Transverse colon (tissue), 4 donors: ENCODE results near the gene PDZD8. TPM values are rescaled to one million over a fixed set of nuclear protein-coding genes. Genes with fewer than 3 reads are reported as not detected.

Experiments
- DNase-seq: peaks from one replicate; pipeline ENCODE4 v3.0.0-alpha.2; 2019
- H3K27ac ChIP-seq, 4 donors: fragments of 200-600 bp; sonication (generic); 2 replicates each; pipeline ENCODE4 v1.5.1; 2016 to 2018; ENCODE audit warnings: inconsistent platforms in 4 of 4
- H3K27me3 ChIP-seq: fragments of 200-600 bp; sonication (generic); 2 replicates; pipeline ENCODE4 v1.5.1; 2017; ENCODE audit warnings: inconsistent platforms
- H3K36me3 ChIP-seq, 4 donors: fragments of 200-600 bp; sonication (generic); 2 replicates each; pipeline ENCODE4 v1.5.1; 2017 to 2019; ENCODE audit warnings: inconsistent platforms in 4 of 4
- H3K4me1 ChIP-seq, 4 donors: fragments of 200-600 bp; sonication (generic); 2 replicates each; pipeline ENCODE4 v1.5.1; 2017 to 2020; ENCODE audit warnings: inconsistent platforms in 4 of 4
- H3K4me3 ChIP-seq, 4 donors: fragments of 200-600 bp; sonication (generic); 1 replicate in 1 of 4; 2 replicates in 3 of 4; pipeline versions ENCODE4 v1.5.1 to v1.6.1; 2017 to 2019; ENCODE audit warnings: inconsistent platforms in 4 of 4
- H3K9me3 ChIP-seq, 2 donors: fragments of 200-600 bp; sonication (generic); 2 replicates each; pipeline ENCODE4 v1.5.1; 2017 to 2019; ENCODE audit warnings: inconsistent platforms in 2 of 2
- EP300 ChIP-seq: sonication (generic); formaldehyde crosslinking; IDR thresholded peaks from one replicate; pipeline ENCODE4 v1.6.1; 2017; ENCODE audit warnings: antibody characterized with exemption, low read depth
- POLR2A ChIP-seq: fragments of 450-650 bp; IDR thresholded peaks from one replicate; pipeline ENCODE4 v1.6.1; 2016; ENCODE audit warnings: antibody characterized with exemption, mild to moderate bottlenecking, moderate library complexity
- POLR2AphosphoS5 ChIP-seq, 3 donors: sonication (generic); formaldehyde crosslinking; IDR thresholded peaks; one replicate each; pipeline ENCODE4 v1.6.1; 2016; ENCODE audit warnings: antibody characterized with exemption in 3 of 3
- WGBS, 2 donors: methylation state at CpG; one replicate each; pipeline ENCODE4 v1.1.5; 2018; ENCODE audit warnings: low coverage in 1 of 2; 5-methylcytosine and 5-hydroxymethylcytosine counted together
- in situ Hi-C, 4 donors: fragments of 200-750 bp; cut with MboI; loops; one replicate each; pipeline versions ENCODE4 v1.15.0 to v1.15.1; 2017; ENCODE audit warnings: low sequenced_read_pairs in 3 of 4, low pct_ligation_motif_present in 1 of 4, low pct_unique_long_range_greater_than_20kb in 1 of 4
- intact Hi-C: fragments of 100-400 bp; cut with DNase I; formaldehyde crosslinking; loops from one replicate; pipeline ENCODE4 v1.15.1; 2023; ENCODE audit warnings: low total_unique reads
- total RNA-seq, 4 donors: library from RNA; depleted of rRNA; stranded (reverse); fragments of >200 nt; gene quantifications; one replicate each; pipeline ENCODE4 v1.1.0, GENCODE V29; 2016
- TF ChIP-seq, protein P1 (sequence below), 5 experiments: fragments of 200-600 bp in 3 of 5; fragments of 450-650 bp in 2 of 5; sonication (generic) in 3 of 5; IDR thresholded peaks; 1 replicate in 2 of 5; 2 replicates in 3 of 5; pipeline ENCODE4 v1.5.1; 2016 to 2017; ENCODE audit warnings: antibody characterized with exemption in 5 of 5, inconsistent platforms in 3 of 5, mild to moderate bottlenecking in 2 of 5, moderate library complexity in 1 of 5

Gene PDZD8
- total RNA-seq, 4 donors from 2014 or later, result 36.7 to 48.6 (median 40.9) TPM

DNA sequence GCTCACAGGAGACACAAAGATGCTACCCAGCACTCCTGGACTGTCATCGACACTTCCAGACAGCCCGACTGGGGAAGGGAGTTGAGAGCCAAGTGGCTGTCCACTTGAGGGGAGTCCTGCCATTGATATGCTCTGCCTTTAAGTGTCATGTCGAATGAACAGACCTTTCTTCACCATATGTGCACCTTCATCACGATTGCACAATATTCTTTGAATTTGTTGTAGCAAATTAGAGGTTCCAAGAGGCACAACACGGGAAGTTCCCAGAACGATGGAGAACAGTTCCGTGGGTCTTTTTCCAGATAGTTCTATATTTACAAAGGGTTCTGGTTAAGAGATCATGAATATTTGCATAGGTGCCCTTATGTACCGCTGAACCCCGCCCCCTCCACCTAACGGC is 118.3 kb downstream of the PDZD8 start:
- 84 to 90% methylated on average over 6 to 10 of the region's 10 CpGs for WGBS, 2 donors
- Histone ChIP-seq H3K27ac (no peak overlapping the region), H3K27me3 (peaks cover 18% of the 10 kb centered on the region), H3K9me3 (no peaks in the 10 kb centered on the region), H3K4me1 (no peaks in the 10 kb centered on the region), H3K36me3 (no peaks in the 10 kb centered on the region), H3K4me3 (no peak overlapping the region)
- intact Hi-C loops (no loop called here), in situ Hi-C loops (no loop called here)
- TF ChIP-seq POLR2AphosphoS5 (IDR thresholded peaks at IDR 0.05), result no peak
- TF ChIP-seq, protein P1, sequence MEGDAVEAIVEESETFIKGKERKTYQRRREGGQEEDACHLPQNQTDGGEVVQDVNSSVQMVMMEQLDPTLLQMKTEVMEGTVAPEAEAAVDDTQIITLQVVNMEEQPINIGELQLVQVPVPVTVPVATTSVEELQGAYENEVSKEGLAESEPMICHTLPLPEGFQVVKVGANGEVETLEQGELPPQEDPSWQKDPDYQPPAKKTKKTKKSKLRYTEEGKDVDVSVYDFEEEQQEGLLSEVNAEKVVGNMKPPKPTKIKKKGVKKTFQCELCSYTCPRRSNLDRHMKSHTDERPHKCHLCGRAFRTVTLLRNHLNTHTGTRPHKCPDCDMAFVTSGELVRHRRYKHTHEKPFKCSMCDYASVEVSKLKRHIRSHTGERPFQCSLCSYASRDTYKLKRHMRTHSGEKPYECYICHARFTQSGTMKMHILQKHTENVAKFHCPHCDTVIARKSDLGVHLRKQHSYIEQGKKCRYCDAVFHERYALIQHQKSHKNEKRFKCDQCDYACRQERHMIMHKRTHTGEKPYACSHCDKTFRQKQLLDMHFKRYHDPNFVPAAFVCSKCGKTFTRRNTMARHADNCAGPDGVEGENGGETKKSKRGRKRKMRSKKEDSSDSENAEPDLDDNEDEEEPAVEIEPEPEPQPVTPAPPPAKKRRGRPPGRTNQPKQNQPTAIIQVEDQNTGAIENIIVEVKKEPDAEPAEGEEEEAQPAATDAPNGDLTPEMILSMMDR (IDR thresholded peaks at IDR 0.05), result no peak
- TF ChIP-seq POLR2A, result no peak
- no peak for TF ChIP-seq EP300
- DNase-seq, result no peak

GRCh38 chr10:117255835-117256460 is 119.3 kb downstream of the PDZD8 start:
- Histone ChIP-seq H3K4me3 (no peak overlapping the region), H3K27me3 (peaks cover 15% of the 10 kb centered on the region), H3K36me3 (no peaks in the 10 kb centered on the region), H3K9me3 (no peaks in the 10 kb centered on the region), H3K27ac (no peak overlapping the region), H3K4me1 (no peaks in the 10 kb centered on the region)
- intact Hi-C loops (no loop called here), in situ Hi-C loops (no loop called here)
- DNase-seq, result no peak
- no peak for TF ChIP-seq POLR2A
- no peak for TF ChIP-seq EP300
- TF ChIP-seq, protein P1 (IDR thresholded peaks at IDR 0.05), result no peak
- TF ChIP-seq POLR2AphosphoS5 (IDR thresholded peaks at IDR 0.05), result no peak
- WGBS, 2 donors, result 93% methylated on average over 7 of the region's 9 CpGs; no CpG with 5 or more reads in 1 of the 2 donors

DNA sequence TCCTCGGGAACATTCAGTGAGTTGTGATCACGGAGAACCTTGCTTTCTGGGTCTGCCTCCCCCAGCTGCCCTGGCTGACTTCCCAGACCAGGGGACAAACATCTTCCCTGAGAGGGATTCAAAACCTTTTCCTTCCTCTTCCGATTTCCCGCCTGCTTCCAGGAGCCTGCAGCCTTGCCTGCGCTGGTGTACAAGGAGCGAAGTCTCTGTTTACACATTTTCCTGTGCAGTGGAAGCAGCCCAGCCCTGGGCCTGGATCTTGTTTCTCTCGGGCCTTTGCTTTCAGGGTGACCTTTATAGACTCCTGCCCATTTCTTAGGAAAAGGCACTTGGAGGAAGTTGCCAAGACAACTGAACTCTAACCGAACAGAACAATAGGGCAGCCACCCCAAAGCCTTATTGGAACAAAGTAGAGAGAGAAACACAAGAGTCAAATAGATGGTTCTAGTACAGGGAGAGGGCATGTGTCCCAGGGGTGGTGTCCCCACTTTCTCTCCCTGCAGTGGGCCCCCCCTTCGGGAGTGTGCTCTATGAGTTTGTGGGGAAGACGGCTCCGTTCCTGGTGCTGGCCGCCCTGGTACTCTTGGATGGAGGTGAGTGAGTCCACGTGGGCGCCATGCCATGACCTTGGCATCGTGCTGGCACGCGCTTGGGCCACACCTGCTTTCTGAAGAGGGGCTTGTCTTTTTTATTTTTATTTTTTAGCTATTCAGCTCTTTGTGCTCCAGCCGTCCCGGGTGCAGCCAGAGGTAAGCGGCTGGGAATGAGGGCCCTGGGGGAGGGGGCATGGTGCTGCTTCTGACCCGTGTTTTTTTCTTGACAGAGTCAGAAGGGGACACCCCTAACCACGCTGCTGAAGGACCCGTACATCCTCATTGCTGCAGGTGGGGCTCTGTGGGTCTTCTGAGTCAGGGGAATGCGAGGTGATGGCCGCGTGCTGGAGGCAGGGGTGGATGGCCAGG is 120.2 kb downstream of the PDZD8 start:
- no peaks in the 10 kb centered on the region for H3K4me1 ChIP-seq
- WGBS, 2 donors, result 80 to 81% methylated on average over 4 to 26 of the region's 26 CpGs
- no peak overlapping the region for H3K27ac ChIP-seq
- in situ Hi-C loops, result no loop called here
- TF ChIP-seq EP300 (no peak), POLR2A (no peak), POLR2AphosphoS5 (IDR thresholded peaks at IDR 0.05) (no peak)
- TF ChIP-seq, protein P1 (IDR thresholded peaks at IDR 0.05), result no peak
- H3K4me3 ChIP-seq, result no peak overlapping the region
- H3K9me3 ChIP-seq, result no peaks in the 10 kb centered on the region
- intact Hi-C loops, result no loop called here
- no peaks in the 10 kb centered on the region for H3K36me3 ChIP-seq
- no peak for DNase-seq
- H3K27me3 ChIP-seq, result peaks cover 23% of the 10 kb centered on the region

GRCh38 chr10:117254338-117254737 is 120.9 kb downstream of the PDZD8 start:
- Histone ChIP-seq H3K4me1 (no peaks in the 10 kb centered on the region), H3K36me3 (no peaks in the 10 kb centered on the region), H3K9me3 (no peaks in the 10 kb centered on the region), H3K4me3 (no peak overlapping the region), H3K27ac (no peak overlapping the region), H3K27me3 (peaks cover 20% of the 10 kb centered on the region)
- TF ChIP-seq POLR2AphosphoS5 (IDR thresholded peaks at IDR 0.05), result no peak
- TF ChIP-seq, protein P1 (IDR thresholded peaks at IDR 0.05), result no peak
- TF ChIP-seq POLR2A, result no peak
- no peak for TF ChIP-seq EP300
- WGBS, 2 donors, result 73% methylated on average over 9 of the region's 9 CpGs; no CpG with 5 or more reads in 1 of the 2 donors
- intact Hi-C loops, result no loop called here
- DNase-seq, result no peak
- in situ Hi-C loops, result no loop called here
